GM10248 (cell line): ENCODE measurements around the gene C1orf198.

Experiments
- CTCF ChIA-PET: fragments of 300-600 bp; sonication (Branson Sonifier 250); formaldehyde crosslinking; extraction: SDS; loops from one replicate; lab custom pipeline; 2021; ENCODE audit warnings: antibody characterized with exemption; lab: Yijun Ruan, JAX
- POLR2A ChIA-PET: fragments of 350-650 bp; sonication (Branson Sonifier 250); formaldehyde crosslinking; extraction: SDS; loops from one replicate; lab custom pipeline; 2020; ENCODE audit warnings: antibody characterized with exemption; lab: Yijun Ruan, JAX
- DNase-seq: peaks from one replicate; pipeline ENCODE4 v3.0.0; 2012; ENCODE audit errors: extremely low spot score
- CTCF ChIP-seq: IDR thresholded peaks from 2 replicates; pipeline ENCODE4 v1.5.1; 2012; ENCODE audit warnings: mild to moderate bottlenecking, low read depth; ENCODE audit errors: extremely low read depth, missing control alignments, control extremely low read depth

Gene C1orf198

GRCh38 chr1:230867903-230868735 lies at the start of gene C1orf198:
Gene C1orf198 (minus strand): TSS chr1:230868521. CDS start chr1:230868512, 9 bp downstream.
- ChIA-PET CTCF (interaction anchor here (2.0 kb wide), 1 partner anchor 24 kb away, joined by 4 read pairs; no protein-coding TSS in a partner anchor), POLR2A (no interaction called here)
- TF ChIP-seq CTCF: no peak
- DNase-seq: peak; percentile 91

GRCh38 chr1:230917284-230918135 lies 49.2 kb upstream of the C1orf198 start:
- ChIA-PET POLR2A (no interaction called here), CTCF (interaction anchor here (0.8 to 3.5 kb wide), 18 partner anchors 10 to 674 kb away, joined by 3 to 20 read pairs (median 4); partner anchors contain the start of genes ARV1 and TTC13)
- peak; percentile 75 for TF ChIP-seq CTCF
- peak; percentile 69 for DNase-seq

- CTCF ChIA-PET: interaction anchor here (0.8 to 3.4 kb wide), 21 partner anchors 9 to 299 kb away, joined by 3 to 20 read pairs (median 4); no protein-coding TSS in a partner anchor
- DNase-seq: no peak
- POLR2A ChIA-PET: no interaction called here
- no peak for TF ChIP-seq CTCF
These were observed 48.4 kb upstream of the C1orf198 start for GRCh38 chr1:230916587-230917283.

- no peak for TF ChIP-seq CTCF
- CTCF ChIA-PET: interaction anchor here (0.7 to 2.6 kb wide), 4 partner anchors 14 to 297 kb away, joined by 3 to 14 read pairs (median 8); no protein-coding TSS in a partner anchor
- POLR2A ChIA-PET: no interaction called here
- no peak for DNase-seq
These were observed 46.8 kb upstream of the C1orf198 start for GRCh38 chr1:230915078-230915477.

- CTCF ChIA-PET: interaction anchor here (1.4 kb wide), 1 partner anchor 179 kb away, joined by 5 read pairs; no protein-coding TSS in a partner anchor
- POLR2A ChIA-PET: no interaction called here
These were observed 45.2 kb upstream of the C1orf198 start for GRCh38 chr1:230913496-230913895.

More at GRCh38 chr1:230913496-230913895, 45.2 kb upstream of the C1orf198 start:
- DNase-seq: no peak
- no peak for TF ChIP-seq CTCF
